ENCODE data around the gene LLPH.

GRCh38 chr12:66072566-66072965, 58.0 kb downstream of the LLPH start:
- TF ChIP-seq EZH2 (conservative IDR thresholded peaks at IDR 0.05; ENCODE audit: low read depth, low read length) (no peak), ZNF367 (CRISPR knock-in tag; IDR thresholded peaks at IDR 0.05; ENCODE audit: borderline replicate concordance) (no peak)
